Activated CD4-positive, alpha-beta T cell treated with anti-CD3 and anti-CD28 coated beads for 36 hours (primary cell): ENCODE data around the gene ZNF784. TPM values are rescaled to one million over a fixed set of nuclear protein-coding genes. Genes with fewer than 3 reads are reported as not detected.

Experiments
- ATAC-seq: fragments of 200-7000 bp; cut with Tn5 transposase; one replicate; pipeline ENCODE4 v1.10.0; 2021; ENCODE audit warnings: mild to moderate bottlenecking, moderate library complexity
- CTCF ChIA-PET: fragments of 350-600 bp; sonication (Branson Sonifier 250); formaldehyde crosslinking; loops from one replicate; lab custom pipeline; 2021; ENCODE audit warnings: antibody characterized with exemption; lab: Charles Lee
- POLR2A ChIA-PET: fragments of 350-600 bp; sonication (Branson Sonifier 250); formaldehyde crosslinking; loops from one replicate; lab custom pipeline; 2021; ENCODE audit warnings: antibody characterized with exemption, inconsistent platforms; lab: Charles Lee
- DNase-seq: peaks from one replicate; pipeline ENCODE4 v3.0.0-alpha.2; 2020
- H3K27ac Mint-ChIP-seq: one replicate; pipeline ENCODE4 v1.8.0; 2021; ENCODE audit warnings: mixed read lengths
- H3K27me3 Mint-ChIP-seq: one replicate; pipeline ENCODE4 v1.8.0; 2021; ENCODE audit warnings: mixed read lengths
- H3K36me3 Mint-ChIP-seq: one replicate; pipeline ENCODE4 v1.8.0; 2021; ENCODE audit warnings: low read depth, mixed read lengths
- H3K4me1 Mint-ChIP-seq: one replicate; pipeline ENCODE4 v1.8.0; 2021; ENCODE audit warnings: mixed read lengths
- H3K4me3 Mint-ChIP-seq: one replicate; pipeline ENCODE4 v1.8.0; 2021; ENCODE audit warnings: mild to moderate bottlenecking, moderate library complexity, mixed read lengths
- H3K9me3 Mint-ChIP-seq: one replicate; pipeline ENCODE4 v1.8.0; 2021; ENCODE audit warnings: low read depth, mixed read lengths
- intact Hi-C, 2 experiments: fragments of 100-400 bp; cut with DNase I in 1 of 2; cut with micrococcal nuclease in 1 of 2; formaldehyde crosslinking; loops; one replicate each; pipeline versions ENCODE4 v1.14.2 to v1.15.1; 2022 to 2024; cut with DNase I, micrococcal nuclease
- total RNA-seq, 2 experiments: library from RNA; stranded (reverse); gene quantifications; one replicate each; pipeline ENCODE4 v1.2.3, GENCODE V29; 2021

ZNF784 gene
- total RNA-seq, 2 experiments from 2014 or later, result 3.2 to 4.3 TPM

DNA sequence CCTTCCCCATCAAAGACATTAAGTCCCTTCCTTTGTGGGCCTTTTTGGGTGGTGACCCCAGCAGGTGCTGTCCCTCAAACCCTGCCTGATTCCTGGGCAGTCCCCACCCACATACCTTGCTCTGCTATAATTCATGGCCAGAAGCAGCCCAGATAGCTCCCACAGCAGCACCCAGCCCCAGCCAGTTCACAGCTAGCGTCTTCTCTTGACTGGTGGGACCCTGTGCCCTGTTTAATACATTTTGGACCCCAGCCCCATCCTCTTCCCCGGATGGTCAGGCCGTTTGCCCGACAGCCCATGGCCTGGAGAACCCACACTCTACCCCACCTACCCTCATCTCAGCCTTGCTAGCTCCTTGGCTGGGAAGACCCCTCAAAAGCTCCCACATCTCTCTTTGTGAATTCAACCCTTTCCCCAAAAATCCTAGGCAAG is 25.8 kb upstream of the ZNF784 start:
- intact Hi-C loops, result loop anchor here in 1 of 2 experiments (5.0 to 10.0 kb wide), 2 partner anchors 1632 to 1785 kb away; partner anchors contain the start of genes MYADM and ZNF460
- H3K9me3 Mint-ChIP-seq, result no peaks in the 10 kb centered on the region
- H3K36me3 Mint-ChIP-seq, result peaks cover 18% of the 10 kb centered on the region
- peak; percentile 63 for DNase-seq
- POLR2A ChIA-PET, result no interaction called here
- H3K27ac Mint-ChIP-seq, result no peak overlapping the region
- no peak for ATAC-seq
- CTCF ChIA-PET, result interaction anchor here (0.8 to 1.8 kb wide), 2 partner anchors 14 to 17 kb away, joined by 3 to 8 read pairs; no protein-coding TSS in a partner anchor
- no peak overlapping the region for H3K4me3 Mint-ChIP-seq
- H3K4me1 Mint-ChIP-seq, result peaks cover 38% of the 10 kb centered on the region
- no peaks in the 10 kb centered on the region for H3K27me3 Mint-ChIP-seq

GRCh38 chr19:55649268-55650125 is 25.1 kb upstream of the ZNF784 start:
- no peaks in the 10 kb centered on the region for H3K9me3 Mint-ChIP-seq
- peaks cover 41% of the 10 kb centered on the region for H3K4me1 Mint-ChIP-seq
- peak overlapping the region; percentile 4 for H3K27ac Mint-ChIP-seq
- no peaks in the 10 kb centered on the region for H3K27me3 Mint-ChIP-seq
- CTCF ChIA-PET, result interaction anchor here (0.8 to 1.8 kb wide), 3 partner anchors 14 to 43 kb away, joined by 3 to 8 read pairs (median 3); no protein-coding TSS in a partner anchor
- intact Hi-C loops, result loop anchor here in 1 of 2 experiments (5.0 to 10.0 kb wide), 2 partner anchors 1633 to 1785 kb away; partner anchors contain the start of genes MYADM and ZNF460
- DNase-seq (no peak), ATAC-seq (no peak)
- H3K36me3 Mint-ChIP-seq, result peaks cover 23% of the 10 kb centered on the region
- POLR2A ChIA-PET, result no interaction called here
- peak overlapping the region; percentile 74 for H3K4me3 Mint-ChIP-seq

DNA sequence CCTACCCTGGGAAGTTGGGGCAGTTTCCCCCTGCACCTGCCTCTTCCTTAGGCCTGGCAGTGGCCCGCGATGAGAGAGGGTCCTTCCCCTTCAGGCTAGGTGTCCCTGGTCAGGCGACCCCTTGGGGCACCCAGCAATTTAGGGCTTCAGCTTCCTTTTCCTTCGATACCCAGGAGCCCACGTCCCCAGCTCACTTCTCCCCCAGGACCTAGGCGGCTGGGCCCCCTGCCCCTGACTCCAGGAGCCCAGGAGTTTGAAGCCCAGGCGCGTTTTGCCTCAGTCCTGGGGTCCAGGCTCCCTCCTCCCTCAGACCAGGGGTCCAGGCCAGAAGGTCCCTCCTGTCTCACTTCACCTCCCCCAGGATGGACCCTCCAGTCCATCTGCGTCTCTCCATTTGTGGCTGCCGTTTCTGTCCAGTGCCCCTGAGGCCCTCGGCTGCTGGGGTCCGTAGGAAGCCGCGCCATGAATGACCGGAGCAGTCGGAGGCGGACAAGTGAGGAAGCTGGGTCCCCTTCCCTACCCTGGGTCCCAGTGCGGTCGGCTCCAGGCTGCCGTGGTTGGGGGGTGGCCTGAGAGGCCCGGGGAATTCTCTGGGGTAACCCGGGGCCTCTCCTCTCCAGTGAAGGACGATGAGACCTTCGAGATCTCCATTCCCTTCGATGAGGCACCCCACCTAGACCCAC is 24.4 kb upstream of the ZNF784 start:
- ChIA-PET POLR2A (no interaction called here), CTCF (interaction anchor here (1.0 to 1.8 kb wide), 3 partner anchors 8 to 43 kb away, joined by 3 to 8 read pairs (median 4); no protein-coding TSS in a partner anchor)
- DNase-seq (no peak), ATAC-seq (no peak)
- Mint-ChIP-seq H3K27ac (peak overlapping the region; percentile 63), H3K4me3 (peak overlapping the region; percentile 74), H3K36me3 (peaks cover 29% of the 10 kb centered on the region), H3K9me3 (no peaks in the 10 kb centered on the region), H3K27me3 (no peaks in the 10 kb centered on the region), H3K4me1 (peaks cover 44% of the 10 kb centered on the region)
- intact Hi-C loops, result no loop called here

GRCh38 chr19:55647732-55648584 is 23.6 kb upstream of the ZNF784 start, which contains the start of gene CCDC106:
Gene CCDC106, plus strand, starts transcription at chr19:55648212. Its CDS starts 835 bp downstream, at chr19:55649047.
- CTCF ChIA-PET, result interaction anchor here (0.7 to 1.4 kb wide), 5 partner anchors 9 to 28 kb away, joined by 3 to 9 read pairs (median 4); no protein-coding TSS in a partner anchor
- Mint-ChIP-seq H3K4me1 (peaks cover 49% of the 10 kb centered on the region), H3K27ac (peak within 1 kb of the TSS; percentile 82), H3K4me3 (peak within 1 kb of the TSS; percentile 74), H3K27me3 (no peaks in the 10 kb centered on the region), H3K36me3 (peaks cover 34% of the 10 kb centered on the region), H3K9me3 (no peaks in the 10 kb centered on the region)
- POLR2A ChIA-PET, result interaction anchor here (1.0 to 1.6 kb wide), 2 partner anchors 15 to 49 kb away, joined by 3 to 4 read pairs; partner anchors contain the start of gene FIZ1
- no peak for ATAC-seq
- peak; percentile 60 for DNase-seq
- intact Hi-C loops, result no loop called here

DNA sequence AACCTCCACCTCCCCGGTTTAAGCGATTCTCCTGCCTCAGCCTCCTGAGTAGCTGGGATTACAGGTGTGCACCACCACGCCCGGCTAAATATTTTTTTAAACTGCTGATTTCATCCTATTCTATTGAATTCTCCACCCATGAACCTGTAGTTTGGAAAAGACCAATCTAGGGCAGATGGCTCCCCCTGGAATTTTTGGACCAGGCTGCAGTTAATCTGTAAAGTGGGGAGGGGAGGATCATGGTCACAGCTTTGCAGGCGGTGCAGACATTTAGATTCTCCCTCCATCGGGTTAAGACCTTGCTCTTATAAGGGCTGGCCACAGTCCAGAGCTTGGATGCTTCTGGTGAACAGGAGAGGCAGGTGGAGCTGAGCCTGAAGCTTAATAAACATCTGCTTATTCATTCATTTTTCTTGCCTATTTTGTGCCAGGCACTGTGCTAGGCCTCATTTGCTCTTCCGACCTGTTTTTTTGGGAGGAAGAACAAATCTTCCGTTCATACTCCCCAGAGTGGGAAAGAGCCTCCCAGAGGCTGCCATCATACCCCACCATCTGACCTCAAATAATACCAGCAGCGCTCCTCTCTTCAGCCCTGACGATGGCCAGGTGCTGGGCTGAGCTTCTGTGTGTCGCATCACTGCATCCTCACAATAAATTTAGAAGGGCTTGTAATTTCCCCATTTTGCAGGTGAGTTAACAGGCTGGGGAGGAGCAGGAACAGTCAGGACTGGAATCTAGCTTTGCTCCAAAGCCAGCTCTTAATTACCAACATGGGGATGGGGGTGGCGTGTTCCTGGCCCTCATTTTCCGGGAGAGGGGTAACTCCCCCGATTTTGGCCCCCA is 22.7 kb upstream of the ZNF784 start:
- no peak for DNase-seq
- H3K9me3 Mint-ChIP-seq, result no peaks in the 10 kb centered on the region
- H3K27me3 Mint-ChIP-seq, result no peaks in the 10 kb centered on the region
- POLR2A ChIA-PET, result interaction anchor here (1.0 to 1.6 kb wide), 2 partner anchors 14 to 48 kb away, joined by 3 to 4 read pairs; partner anchors contain the start of gene FIZ1
- peaks cover 49% of the 10 kb centered on the region for H3K4me1 Mint-ChIP-seq
- no peak for ATAC-seq
- intact Hi-C loops, result no loop called here
- CTCF ChIA-PET, result interaction anchor here (0.6 to 2.0 kb wide), 7 partner anchors 8 to 170 kb away, joined by 3 to 9 read pairs (median 4); no protein-coding TSS in a partner anchor
- peak overlapping the region; percentile 74 for H3K4me3 Mint-ChIP-seq
- H3K36me3 Mint-ChIP-seq, result peaks cover 37% of the 10 kb centered on the region
- H3K27ac Mint-ChIP-seq, result peak overlapping the region; percentile 82

DNA sequence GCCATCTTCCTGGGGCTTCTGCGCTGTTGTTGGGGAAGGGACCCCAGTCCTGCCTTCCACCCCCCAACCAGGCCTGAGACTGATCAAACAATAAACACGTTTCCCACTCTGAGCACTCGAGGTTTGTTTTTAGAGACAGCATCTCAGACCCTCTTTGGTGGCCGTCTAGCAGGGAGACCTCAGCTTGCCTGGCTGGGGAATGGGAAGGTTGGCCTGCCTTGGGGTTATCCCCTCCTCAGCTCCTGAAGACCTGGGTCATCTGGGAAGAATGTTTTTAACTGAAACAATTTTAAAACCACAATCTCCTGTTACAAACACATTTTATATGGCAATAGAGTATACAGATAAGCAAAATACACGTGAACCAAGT is 21.1 kb upstream of the ZNF784 start:
- ATAC-seq (no peak), DNase-seq (no peak)
- Mint-ChIP-seq H3K4me1 (peaks cover 45% of the 10 kb centered on the region), H3K9me3 (no peaks in the 10 kb centered on the region), H3K27ac (peak overlapping the region; percentile 25), H3K4me3 (peak overlapping the region; percentile 58), H3K27me3 (no peaks in the 10 kb centered on the region), H3K36me3 (peaks cover 40% of the 10 kb centered on the region)
- ChIA-PET CTCF (interaction anchor here (0.7 to 2.0 kb wide), 3 partner anchors 9 to 142 kb away, joined by 3 to 11 read pairs (median 5); partner anchors contain the start of gene U2AF2), POLR2A (interaction anchor here (0.6 to 1.3 kb wide), 2 partner anchors 9 to 386 kb away, joined by 4 to 7 read pairs; partner anchors contain the start of gene U2AF2)
- intact Hi-C loops, result no loop called here

- DNase-seq (peak; percentile 5), ATAC-seq (no peak)
- ChIA-PET POLR2A (interaction anchor here (0.6 to 1.3 kb wide), 2 partner anchors 9 to 385 kb away, joined by 4 to 7 read pairs; partner anchors contain the start of gene U2AF2), CTCF (interaction anchor here (1.1 to 2.0 kb wide), 3 partner anchors 8 to 10 kb away, joined by 3 to 11 read pairs (median 5); partner anchors contain the start of gene U2AF2)
- Mint-ChIP-seq H3K9me3 (no peaks in the 10 kb centered on the region), H3K36me3 (peaks cover 44% of the 10 kb centered on the region), H3K27me3 (no peaks in the 10 kb centered on the region), H3K4me1 (peaks cover 45% of the 10 kb centered on the region), H3K4me3 (peak overlapping the region; percentile 93), H3K27ac (peak overlapping the region; percentile 91)
- intact Hi-C loops, result loop anchor here (5.0 kb wide), 6 partner anchors 38 to 1183 kb away; partner anchors contain the start of genes PPP6R1 (in 2 of the 2), KMT5C (in 1 of the 2), LENG9 (in 1 of the 2) and PPP1R12C (in 1 of the 2)
Observed at GRCh38 chr19:55644842-55645511, 20.6 kb upstream of the ZNF784 start.

GRCh38 chr19:55644191-55644833 is 19.9 kb upstream of the ZNF784 start:
- H3K27me3 Mint-ChIP-seq, result no peaks in the 10 kb centered on the region
- peaks cover 44% of the 10 kb centered on the region for H3K4me1 Mint-ChIP-seq
- POLR2A ChIA-PET, result no interaction called here
- H3K4me3 Mint-ChIP-seq, result peak overlapping the region; percentile 93
- no peak for ATAC-seq
- CTCF ChIA-PET, result interaction anchor here (1.5 kb wide), 1 partner anchor 9 kb away, joined by 3 read pairs; no protein-coding TSS in a partner anchor
- DNase-seq, result no peak
- intact Hi-C loops, result loop anchor here (5.0 kb wide), 6 partner anchors 37 to 1182 kb away; partner anchors contain the start of genes PPP6R1 (in 2 of the 2), KMT5C (in 1 of the 2), LENG9 (in 1 of the 2) and PPP1R12C (in 1 of the 2)
- H3K36me3 Mint-ChIP-seq, result peaks cover 42% of the 10 kb centered on the region
- H3K27ac Mint-ChIP-seq, result peak overlapping the region; percentile 91
- no peaks in the 10 kb centered on the region for H3K9me3 Mint-ChIP-seq
